ENCODE measurements around the gene DOCK7. TPM values are rescaled to one million over a fixed set of nuclear protein-coding genes. Genes with fewer than 3 reads are reported as not detected.

Gene DOCK7
- total and polyA plus RNA-seq, 2 of the 8 experiments (the other 6 are each of a cell fraction or from before 2014, with no cell fraction given) = 10.2 to 33.7 TPM

GRCh38 chr1:62437273-62437940 is 250.8 kb downstream of the DOCK7 start (continued):
- no peak for TF ChIP-seq SP2 (IDR thresholded peaks at IDR 0.05; ENCODE audit: low read length)
- TF ChIP-seq, protein P1, sequence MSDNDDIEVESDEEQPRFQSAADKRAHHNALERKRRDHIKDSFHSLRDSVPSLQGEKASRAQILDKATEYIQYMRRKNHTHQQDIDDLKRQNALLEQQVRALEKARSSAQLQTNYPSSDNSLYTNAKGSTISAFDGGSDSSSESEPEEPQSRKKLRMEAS (IDR thresholded peaks at IDR 0.05) = no peak; the same call in 1 of the 2 replicates
- no peak for TF ChIP-seq SIX5 (IDR thresholded peaks at IDR 0.05; ENCODE audit: low read depth, low read length)
- no peak for TF ChIP-seq CTBP2 (IDR thresholded peaks at IDR 0.05; ENCODE audit: borderline replicate concordance, insufficient read depth, insufficient read length, low read length)
- TF ChIP-seq TBP (IDR thresholded peaks at IDR 0.05; ENCODE audit: low read depth, low read length) = no peak
- no peak for TF ChIP-seq BRCA1 (IDR thresholded peaks at IDR 0.05; ENCODE audit: low read depth, low read length)
- no peak for TF ChIP-seq RAD21 (IDR thresholded peaks at IDR 0.05 in 1 of 2, conservative IDR thresholded peaks at IDR 0.05 in 1 of 2; ENCODE audit: low read depth in 2 of 2, low read length in 2 of 2)
- 0 out of 4 replicates have a peak, but pooled peaks of 1 of the 2 experiments have one; percentile 13 for TF ChIP-seq SIN3A (conservative IDR thresholded peaks at IDR 0.05 in 1 of 2, IDR thresholded peaks at IDR 0.05 in 1 of 2; ENCODE audit: low read depth in 1 of 2, low read length in 2 of 2)
- no peak for TF ChIP-seq RNF2 (IDR thresholded peaks at IDR 0.05; ENCODE audit: borderline replicate concordance, low read depth, low read length, missing control alignments, poor library complexity, severe bottlenecking)
- no peak for TF ChIP-seq ZNF274 (IDR thresholded peaks at IDR 0.05; ENCODE audit: borderline replicate concordance, extremely low read depth, low read length)
- TF ChIP-seq TAF7 (optimal IDR thresholded peaks at IDR 0.05; ENCODE audit: borderline replicate concordance, low read depth, low read length) = no peak
- peak; percentile 18 for TF ChIP-seq E2F6 (IDR thresholded peaks at IDR 0.05)
- no peak for TF ChIP-seq CBX8 (IDR thresholded peaks at IDR 0.05; ENCODE audit: borderline replicate concordance, low read depth, low read length)
- TF ChIP-seq EZH2 (IDR thresholded peaks at IDR 0.05; ENCODE audit: low read depth, low read length, severe bottlenecking) = no peak
- TF ChIP-seq RFX5 (IDR thresholded peaks at IDR 0.05; ENCODE audit: borderline replicate concordance, low read depth, low read length) = no peak
- no peak for TF ChIP-seq KDM1A (IDR thresholded peaks at IDR 0.05; ENCODE audit: borderline replicate concordance, low read length)
- TF ChIP-seq YY1 (IDR thresholded peaks at IDR 0.05; ENCODE audit: low read depth, low read length) = no peak
- TF ChIP-seq GABPA (IDR thresholded peaks at IDR 0.05; ENCODE audit: borderline replicate concordance, insufficient read depth, low read length) = no peak
- no peak for TF ChIP-seq USF2 (IDR thresholded peaks at IDR 0.05; ENCODE audit: low read length)
- TF ChIP-seq HDAC6 (IDR thresholded peaks at IDR 0.05; ENCODE audit: low read depth, low read length) = no peak
- TF ChIP-seq TAF1 (IDR thresholded peaks at IDR 0.05; ENCODE audit: low read depth, low read length) = no peak

All from H1 (cell line).